GM19238 (cell line): Measurements from ENCODE around the gene OTUD1.
"Not testable (repeated sequence)": the region's sequence is repeated elsewhere in the genome, so short reads cannot be mapped to it uniquely, and the experiment has no call there.

Experiments
- DNase-seq: peaks from one replicate; pipeline ENCODE4 v3.0.0; 2011; ENCODE audit warnings: low spot score; ENCODE audit not compliant: insufficient read length

Gene OTUD1

DNA sequence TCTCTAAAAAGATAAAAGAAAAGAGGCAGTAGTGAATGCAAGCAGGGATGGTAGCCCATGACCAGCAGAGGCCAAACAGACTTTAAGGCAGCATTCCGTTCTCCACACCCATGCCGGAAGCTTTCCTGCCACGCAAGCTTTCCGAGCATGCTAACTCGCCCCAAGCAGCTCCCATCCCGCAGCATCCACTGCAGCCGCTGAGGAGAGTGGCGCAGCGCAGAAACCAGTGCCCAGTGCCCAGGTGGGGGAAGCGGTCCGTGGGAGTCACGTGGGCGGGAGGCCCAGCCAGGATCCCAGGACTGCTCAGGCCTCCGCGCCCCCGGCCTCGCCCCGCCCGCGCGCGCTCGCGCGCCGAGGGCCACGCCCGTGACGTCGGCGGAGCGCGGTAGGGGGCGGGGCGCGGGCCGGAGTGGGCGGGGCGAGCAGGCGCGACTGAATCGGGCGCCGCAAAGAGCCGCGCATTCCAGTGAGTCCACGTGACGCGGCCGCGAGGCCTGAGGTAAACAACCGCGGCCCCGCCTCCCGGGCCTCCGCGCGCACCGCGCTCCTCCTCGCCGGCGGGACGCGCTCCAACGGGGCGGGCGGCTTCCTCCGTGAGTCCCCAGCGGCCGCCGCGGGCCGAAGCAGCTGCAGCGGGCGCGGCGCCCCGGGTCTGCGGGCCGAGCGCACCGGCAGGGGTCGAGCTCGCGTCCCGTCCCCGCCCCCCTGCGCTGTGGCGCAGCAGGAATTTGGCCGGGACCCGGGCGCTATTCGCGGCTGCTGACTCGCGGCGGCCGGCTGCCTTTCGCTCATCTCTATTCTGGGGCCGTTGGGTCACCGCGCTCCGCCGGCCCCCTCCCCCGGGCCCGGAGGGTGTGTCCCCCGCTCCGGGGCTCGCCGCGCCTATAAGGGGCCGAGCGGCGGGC, at the start of gene OTUD1:
OTUD1 (plus strand) TSS at position 529 of the 905 bp plus-strand sequence. CDS start 383 bp downstream, outside the sequence.
- peak; percentile 90 for DNase-seq

- not testable (repeated sequence) for DNase-seq
These were observed 48.5 kb upstream of the OTUD1 start for GRCh38 chr10:23390408-23390807.

DNA sequence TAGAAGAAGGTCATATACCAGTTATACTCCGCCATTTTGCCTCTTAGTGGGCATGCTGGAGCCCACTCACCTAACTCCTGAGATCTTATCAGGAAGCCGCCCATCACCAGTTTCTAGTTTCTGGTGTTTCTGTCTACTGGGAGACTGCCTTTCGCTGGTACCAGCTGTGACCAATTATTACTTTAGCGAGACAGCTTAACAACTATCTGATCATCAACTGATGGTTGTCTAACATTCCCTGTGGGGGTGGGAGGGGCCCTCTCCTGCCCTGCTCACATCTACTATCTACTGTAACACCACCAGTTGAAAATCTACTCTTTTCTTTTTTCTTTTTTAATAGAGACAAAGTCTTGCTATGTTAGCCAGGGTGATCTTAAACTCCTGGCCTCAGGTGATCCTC, 48.1 kb upstream of the OTUD1 start:
- DNase-seq: no peak

DNA sequence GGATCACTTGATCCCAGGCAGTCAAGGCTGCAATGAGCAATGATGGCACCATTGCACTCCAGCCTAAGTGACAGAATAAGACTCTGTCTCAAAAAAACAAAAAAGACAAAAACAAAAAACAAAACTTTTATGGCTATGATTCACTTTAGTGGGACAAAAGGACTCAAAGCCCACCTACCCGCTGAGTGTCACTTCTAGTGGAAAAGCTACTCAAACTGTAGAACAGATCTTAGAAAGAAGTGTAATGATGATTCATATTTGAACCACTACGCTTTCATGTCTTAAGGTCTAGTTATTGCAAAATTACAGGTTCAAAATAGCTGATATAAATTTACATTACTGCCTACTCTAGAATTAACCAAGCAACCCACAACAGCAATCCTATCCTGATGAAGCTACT, 47.1 kb upstream of the OTUD1 start:
- no peak for DNase-seq

GRCh38 chr10:23395017-23395416, 43.9 kb upstream of the OTUD1 start:
- DNase-seq: no peak

- DNase-seq: no peak
These were observed 42.2 kb upstream of the OTUD1 start for GRCh38 chr10:23396695-23397094.

DNA sequence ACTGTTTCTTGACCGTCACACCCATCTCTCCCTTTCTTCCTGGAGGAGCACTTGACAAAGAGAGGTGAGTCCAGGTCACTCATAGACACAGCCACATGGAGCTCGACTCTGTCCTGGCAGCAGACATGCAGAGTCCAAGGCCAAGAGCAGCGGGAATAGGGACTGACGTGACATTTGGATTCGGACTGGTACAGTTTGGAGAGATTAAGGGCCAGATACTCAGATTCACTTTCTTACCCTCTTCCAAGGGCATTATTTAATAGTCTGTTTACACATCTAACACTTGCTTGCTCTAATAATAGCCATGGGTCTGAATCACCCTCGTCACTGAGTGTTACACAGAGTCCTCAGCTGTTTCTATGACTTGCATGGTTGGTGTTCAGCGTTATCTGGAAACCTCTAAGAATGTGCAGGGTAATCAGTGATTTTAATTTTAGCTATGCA, 39.2 kb upstream of the OTUD1 start:
- no peak for DNase-seq

- no peak for DNase-seq
These were observed 36.0 kb upstream of the OTUD1 start for GRCh38 chr10:23402856-23403255.

DNA sequence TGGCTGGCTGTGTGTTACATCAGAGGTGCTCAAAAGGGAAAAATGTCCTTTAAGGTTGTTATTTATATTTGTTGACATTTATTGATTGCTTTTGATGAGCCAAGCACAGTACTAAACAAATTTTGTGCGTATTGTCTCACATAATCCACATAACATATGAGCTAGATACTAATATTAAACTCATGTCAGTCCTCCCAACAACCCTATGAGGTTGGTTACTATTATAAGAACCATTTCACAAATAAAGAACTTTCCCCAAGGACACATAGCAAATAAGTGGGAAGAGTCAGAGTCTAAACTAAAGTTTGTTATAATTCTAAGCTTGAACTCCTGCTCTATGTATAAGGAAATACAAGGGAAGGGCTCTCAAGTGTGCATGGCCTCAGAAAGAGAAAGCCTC, 35.6 kb upstream of the OTUD1 start:
- no peak for DNase-seq

- no peak for DNase-seq
These were observed 35.2 kb upstream of the OTUD1 start for GRCh38 chr10:23403719-23404118.

- no peak for DNase-seq
These were observed 34.4 kb upstream of the OTUD1 start for GRCh38 chr10:23404461-23404980.

DNA sequence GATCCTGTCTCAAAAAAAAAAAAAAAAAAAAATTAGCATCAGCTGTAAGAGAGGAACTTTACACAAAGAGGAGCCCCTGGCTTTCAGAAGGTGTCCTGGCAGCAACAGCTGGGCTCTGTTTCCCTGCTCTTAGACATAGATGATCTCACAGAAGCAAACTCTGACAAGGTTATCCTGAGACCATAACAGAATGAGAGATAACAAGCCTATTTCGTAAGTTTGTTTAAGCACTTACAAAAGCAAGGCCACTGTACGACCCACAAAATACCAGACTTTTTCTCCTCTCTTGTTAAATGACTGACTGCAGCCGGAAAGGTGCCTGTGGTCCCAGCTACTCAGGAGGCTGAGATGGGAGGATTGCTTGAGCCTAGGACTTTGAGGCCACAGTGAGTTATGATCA, 33.3 kb upstream of the OTUD1 start:
- DNase-seq: no peak

DNA sequence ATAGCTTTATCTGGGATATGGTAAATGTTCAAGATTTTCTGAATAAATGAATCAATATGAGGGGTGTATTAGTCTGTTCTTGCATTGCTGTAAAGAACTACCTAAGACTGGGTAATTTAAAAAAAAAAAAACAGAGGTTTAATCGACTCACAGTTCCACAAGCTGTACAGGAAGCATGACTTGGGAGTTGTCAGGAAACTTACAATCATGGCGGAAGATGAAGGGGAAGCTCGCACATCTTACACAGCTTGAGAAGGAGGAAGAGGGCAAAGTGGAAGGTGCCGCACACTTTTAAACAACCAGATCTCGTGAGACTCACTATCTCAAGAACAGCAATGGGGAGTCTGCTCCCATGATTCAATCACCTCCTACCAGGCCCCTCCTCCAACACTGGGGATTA, 32.5 kb upstream of the OTUD1 start:
- no peak for DNase-seq

- no peak for DNase-seq
These were observed 30.4 kb upstream of the OTUD1 start for GRCh38 chr10:23408330-23408976.

DNA sequence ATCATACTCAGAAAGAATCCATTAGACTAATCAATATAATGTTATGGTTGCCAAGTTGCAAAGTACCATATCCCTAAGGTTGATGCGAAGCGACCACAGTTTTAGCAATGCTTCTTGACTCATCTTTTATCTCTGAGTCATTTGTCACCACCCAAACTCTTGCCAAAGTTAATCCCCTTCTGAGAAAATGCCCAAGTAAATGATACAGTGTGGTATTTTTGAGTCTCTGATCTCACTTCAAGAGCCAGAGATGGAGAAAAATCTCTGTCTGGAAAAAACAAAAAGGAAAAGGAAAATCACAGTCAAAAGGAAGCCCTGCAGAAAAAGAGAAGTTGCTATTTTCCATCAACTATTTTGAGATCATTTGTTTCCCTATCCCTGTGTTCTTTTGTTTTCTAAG, 26.7 kb upstream of the OTUD1 start:
- no peak for DNase-seq

DNA sequence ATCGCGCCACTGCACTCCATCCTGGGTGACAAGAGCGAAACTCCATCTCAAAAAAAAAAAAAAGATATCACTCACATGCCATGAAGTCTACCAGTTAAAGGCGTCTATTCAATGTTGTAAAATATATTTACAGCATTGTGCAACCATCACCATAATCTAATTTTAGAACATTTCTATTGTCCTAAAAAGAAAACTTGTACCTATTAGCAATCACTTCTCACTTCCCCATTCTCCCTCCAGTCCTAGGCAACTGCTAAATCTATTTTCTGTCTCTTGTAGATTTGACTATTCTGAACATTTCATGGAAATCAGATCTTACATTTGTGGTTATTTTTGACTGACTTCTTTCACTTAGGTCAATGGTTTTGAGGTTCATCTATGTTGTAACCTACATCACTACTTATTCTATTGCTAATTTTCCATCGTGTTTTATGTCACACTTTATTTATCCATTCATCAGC, 25.2 kb upstream of the OTUD1 start:
- peak; percentile 23 for DNase-seq

- DNase-seq: no peak
These were observed 24.2 kb upstream of the OTUD1 start for GRCh38 chr10:23414658-23415057.

DNA sequence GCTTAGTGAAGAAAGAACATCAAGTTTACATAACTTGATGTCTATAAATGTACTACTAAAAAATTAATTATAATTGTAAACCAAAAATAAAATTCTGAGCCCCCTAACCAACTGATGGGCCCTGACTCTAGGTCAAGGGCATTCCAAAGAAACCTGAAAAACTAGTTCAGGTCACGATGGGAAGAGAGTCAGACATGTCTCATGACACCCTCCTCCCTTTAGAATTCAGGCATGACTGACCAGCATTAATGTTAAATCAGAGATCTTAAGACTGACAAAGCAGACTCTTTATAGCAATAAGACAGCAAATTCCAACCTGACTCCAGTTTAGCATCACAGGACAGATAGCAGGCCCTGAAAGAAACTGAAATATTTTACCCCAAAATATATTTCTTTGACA, 21.6 kb upstream of the OTUD1 start:
- no peak for DNase-seq

- DNase-seq: no peak
These were observed 20.7 kb upstream of the OTUD1 start for GRCh38 chr10:23418051-23418681.

GRCh38 chr10:23419201-23419600, 19.7 kb upstream of the OTUD1 start:
- no peak for DNase-seq

DNA sequence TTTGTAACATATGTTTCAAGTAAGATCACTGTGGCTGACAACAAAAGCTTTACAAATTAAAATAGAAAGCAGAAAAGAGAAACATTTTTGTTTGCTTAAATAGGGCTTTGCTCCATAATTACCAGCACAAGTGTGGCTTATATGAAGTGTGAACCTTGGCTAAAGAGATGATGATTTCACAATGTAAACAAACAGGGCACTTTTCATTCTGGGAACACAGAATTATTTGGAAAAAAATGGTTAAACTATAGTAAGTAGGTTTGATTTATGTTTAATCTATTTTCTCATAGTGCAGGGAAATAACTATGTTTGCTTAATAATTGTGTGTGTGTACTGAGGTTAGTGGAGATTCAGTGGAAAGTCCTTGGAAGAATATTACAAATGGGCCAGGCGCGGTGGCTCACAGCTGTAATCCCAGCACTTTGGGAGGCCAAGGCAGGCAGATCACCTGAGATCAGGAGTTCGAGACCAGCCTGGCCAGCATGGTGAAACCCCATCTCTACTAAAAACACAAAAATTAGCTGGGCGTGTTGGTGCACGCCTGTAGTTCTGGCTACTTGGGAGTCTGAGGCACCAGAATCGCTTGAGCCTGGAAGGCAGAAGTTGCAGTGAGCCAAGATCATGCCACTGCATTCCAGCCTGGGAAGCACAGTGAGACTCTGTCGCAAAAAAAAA, 19.1 kb upstream of the OTUD1 start:
- DNase-seq: no peak
